22Rv1 (cell line): ENCODE measurements around the gene CHD2.

Source experiments
- CTCF ChIP-seq: fragments of 450-650 bp; IDR thresholded peaks from 2 replicates; pipeline ENCODE4 v1.5.1; 2017; ENCODE audit warnings: mild to moderate bottlenecking
- ZFX ChIP-seq: fragments of 450-650 bp; IDR thresholded peaks from 2 replicates; pipeline ENCODE4 v1.6.1; 2017; ENCODE audit warnings: antibody characterized with exemption, borderline replicate concordance

- TF ChIP-seq CTCF (no peak), ZFX (no peak)
Measured at GRCh38 chr15:92900731-92901071, 577 bp downstream of the CHD2 start.
